Ecto neural progenitor cell (in vitro differentiated cells): Measurements from ENCODE around the gene HPDL.
A peak's percentile ranks its signal among the peaks of the same experiment; 100 is the strongest.

ENCODE experiments used
- DNase-seq: peaks from one replicate; pipeline ENCODE4 v3.0.0-alpha.2; 2018; ENCODE audit warnings: low spot score

HPDL gene

DNA sequence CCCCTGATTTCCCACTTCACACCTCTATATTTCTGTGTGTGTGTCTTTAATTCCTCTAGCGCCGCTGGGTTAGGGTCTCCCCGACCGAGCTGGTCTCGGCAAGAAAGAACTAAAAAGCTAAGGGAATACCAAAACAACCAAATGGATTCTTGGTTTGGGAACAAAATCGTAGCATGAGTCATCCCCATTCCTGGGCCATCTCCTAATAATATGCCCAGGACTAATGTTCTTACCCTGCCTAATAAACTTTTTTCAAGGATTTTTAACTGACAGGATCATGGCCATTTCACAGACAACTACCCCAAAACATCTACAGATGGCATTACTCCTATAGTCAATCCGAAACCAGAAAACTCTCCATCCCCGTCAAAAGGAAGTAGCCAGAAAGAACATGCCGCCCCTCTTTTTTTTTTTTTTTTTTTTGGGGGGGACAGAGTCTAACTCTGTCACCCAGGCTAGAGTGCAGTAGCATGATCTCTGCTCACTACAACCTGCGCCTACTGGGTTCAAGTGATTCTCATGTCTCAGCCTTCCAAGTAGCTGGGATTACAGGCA lies 4.1 kb upstream of the HPDL start:
- no peak for DNase-seq

DNA sequence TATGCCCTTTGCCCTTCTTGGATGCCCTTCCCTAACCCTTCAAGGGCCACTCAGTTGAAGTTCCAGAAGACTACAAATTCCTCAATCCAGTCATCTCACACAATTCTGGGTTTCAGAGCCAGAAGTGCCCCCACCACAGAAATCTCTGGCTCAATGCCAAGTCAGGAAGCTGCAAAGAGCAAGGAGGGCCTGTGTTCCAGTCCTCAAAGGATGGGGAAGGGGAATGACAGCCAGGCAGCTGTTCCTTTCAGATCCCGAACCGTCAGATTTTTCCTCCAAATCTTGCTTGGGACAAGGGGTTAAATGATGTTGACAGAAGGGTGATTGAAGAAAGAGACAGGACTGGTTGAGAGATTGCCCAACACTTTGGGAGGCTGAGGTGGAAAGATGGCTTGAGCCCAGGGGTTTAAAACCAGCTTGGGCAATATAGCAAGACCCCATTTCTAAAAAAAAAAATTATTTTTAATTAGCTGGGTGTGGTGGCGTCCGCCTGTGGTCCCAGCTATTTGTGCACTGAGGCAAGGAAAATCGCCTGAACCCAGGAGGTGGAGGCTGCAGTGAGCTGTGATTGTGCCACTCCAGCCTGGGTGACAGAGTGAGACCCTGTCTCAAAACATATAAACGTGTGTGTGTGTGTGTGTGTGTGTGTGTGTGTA lies 716 bp upstream of the HPDL start:
- no peak for DNase-seq

DNA sequence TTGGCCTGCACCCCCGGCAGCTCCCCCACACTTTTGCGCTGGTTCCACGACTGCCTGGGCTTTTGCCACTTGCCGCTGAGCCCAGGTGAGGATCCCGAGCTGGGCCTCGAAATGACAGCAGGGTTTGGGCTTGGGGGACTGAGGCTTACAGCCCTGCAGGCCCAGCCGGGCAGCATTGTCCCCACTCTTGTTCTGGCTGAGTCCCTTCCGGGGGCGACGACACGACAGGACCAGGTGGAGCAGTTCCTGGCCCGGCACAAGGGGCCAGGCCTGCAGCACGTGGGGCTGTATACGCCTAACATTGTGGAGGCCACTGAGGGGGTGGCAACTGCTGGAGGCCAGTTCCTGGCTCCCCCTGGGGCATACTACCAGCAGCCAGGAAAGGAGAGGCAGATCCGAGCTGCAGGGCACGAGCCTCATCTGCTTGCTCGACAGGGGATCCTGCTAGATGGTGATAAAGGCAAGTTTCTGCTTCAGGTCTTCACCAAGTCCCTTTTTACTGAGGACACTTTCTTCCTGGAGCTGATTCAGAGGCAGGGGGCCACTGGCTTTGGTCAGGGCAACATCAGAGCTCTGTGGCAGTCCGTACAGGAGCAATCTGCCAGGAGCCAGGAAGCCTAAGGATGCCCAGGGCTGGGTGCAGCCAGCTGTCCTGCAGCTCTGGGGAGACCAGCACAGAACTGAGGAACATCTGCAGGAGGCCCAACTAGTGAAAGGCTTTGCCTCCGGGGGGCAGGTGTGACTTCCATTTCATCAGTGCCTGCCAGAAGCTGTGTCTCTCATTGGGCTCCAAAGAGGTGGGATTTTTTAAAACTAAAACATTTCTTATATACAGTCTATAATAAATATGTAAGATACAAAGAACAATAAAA lies 1.2 kb downstream of the HPDL start:
- no peak for DNase-seq

DNA sequence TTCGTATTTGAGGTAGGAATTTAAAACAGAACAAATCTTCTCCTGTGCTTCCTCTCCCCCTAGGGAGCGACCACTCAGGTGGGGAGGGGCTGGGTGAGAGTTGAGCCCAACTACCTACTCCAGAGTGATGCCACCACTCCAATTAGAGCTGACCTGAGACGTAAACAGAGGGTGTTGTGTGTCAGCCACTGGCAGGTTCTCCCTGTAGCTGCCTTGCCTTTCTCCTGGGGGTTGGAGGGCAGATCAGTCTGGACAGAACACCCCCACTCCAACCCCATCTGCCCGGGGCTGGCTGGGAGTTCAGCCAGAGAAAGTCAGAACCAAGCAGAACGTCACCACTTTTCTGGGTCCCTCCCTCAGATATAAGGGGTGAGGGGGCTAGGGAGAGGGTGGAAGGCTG lies 2.0 kb downstream of the HPDL start:
- DNase-seq, result no peak

DNA sequence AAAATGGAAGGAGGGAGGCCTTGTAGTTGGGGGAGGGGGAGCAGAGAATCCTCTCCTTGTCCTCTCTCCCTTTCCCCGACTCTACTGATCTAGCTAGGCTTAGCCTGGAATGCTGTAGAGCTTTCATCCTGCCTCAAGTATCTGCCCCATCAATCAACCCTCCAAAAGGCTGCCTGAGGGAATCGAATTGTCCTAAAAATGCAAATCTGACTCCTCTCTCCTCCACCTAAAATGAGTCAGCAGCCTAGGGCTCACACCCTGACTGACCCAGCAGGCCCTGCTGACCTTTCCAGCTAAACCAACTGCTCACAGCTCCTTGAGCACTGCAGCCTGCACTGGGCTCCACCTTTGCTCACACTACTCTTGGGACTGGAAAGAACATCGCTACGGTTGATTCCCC lies 2.8 kb downstream of the HPDL start:
- DNase-seq, result peak; percentile 66

DNA sequence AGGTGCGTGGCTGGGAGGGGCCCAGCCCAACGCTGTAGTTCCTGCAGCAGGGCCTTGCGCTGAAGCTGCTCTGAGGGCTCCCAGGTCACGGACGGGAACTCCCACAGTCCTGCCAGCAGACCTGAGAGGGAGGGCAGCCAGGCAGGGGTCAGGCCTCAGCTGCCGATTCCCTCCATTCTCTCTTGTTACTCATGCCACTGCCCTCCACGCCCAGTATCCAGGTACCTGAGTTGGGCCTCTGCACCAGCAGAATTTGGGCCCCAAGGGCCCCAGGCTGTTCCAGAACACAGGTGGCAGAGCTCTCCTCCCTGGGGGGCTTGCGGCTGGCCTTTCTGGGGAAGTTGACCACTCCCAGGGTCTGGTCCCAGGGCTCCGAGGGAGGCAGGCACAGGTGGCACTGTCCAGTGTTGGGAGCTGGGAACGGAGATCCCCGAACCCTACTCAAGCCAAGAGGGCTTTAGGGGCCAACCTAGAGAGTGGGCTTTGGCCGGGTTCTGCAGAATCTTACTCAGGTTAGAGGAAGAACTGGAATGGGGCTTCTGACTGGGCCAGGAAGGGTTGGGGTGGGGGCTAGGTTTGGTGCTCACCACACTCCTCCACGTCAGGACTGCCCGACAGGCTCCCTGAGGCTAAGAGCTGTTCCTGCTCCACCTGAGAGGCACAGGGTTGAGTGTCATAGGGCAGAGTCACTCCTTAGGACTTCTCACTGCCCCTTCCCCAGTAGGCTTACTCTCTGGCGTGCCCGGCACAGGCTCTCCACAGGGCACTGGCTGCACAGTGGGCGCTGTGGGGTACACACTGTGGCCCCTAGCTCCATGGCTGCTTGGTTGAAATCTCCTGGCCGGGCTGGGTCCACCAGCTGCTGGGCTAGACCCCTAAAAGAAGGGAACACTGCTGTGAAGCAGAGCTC lies 5.0 kb downstream of the HPDL start:
- no peak for DNase-seq

DNA sequence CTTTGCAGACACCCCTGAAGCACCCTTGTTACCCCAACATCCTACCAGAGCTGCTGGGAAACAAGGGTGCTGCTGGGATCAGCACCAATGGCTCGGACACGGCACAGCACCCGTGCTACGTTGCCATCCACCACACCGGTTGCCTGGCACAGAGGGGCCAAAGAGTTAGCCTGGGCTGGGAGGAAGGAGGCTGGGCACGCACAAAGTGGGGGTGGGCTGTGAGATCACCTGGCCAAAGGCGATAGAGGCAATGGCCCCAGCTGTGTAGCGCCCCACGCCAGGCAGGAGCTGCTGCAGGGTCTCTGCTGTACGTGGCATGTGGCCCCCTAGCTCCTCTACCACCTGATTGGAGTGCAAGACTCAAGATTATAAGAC lies 5.6 kb downstream of the HPDL start:
- no peak for DNase-seq

DNA sequence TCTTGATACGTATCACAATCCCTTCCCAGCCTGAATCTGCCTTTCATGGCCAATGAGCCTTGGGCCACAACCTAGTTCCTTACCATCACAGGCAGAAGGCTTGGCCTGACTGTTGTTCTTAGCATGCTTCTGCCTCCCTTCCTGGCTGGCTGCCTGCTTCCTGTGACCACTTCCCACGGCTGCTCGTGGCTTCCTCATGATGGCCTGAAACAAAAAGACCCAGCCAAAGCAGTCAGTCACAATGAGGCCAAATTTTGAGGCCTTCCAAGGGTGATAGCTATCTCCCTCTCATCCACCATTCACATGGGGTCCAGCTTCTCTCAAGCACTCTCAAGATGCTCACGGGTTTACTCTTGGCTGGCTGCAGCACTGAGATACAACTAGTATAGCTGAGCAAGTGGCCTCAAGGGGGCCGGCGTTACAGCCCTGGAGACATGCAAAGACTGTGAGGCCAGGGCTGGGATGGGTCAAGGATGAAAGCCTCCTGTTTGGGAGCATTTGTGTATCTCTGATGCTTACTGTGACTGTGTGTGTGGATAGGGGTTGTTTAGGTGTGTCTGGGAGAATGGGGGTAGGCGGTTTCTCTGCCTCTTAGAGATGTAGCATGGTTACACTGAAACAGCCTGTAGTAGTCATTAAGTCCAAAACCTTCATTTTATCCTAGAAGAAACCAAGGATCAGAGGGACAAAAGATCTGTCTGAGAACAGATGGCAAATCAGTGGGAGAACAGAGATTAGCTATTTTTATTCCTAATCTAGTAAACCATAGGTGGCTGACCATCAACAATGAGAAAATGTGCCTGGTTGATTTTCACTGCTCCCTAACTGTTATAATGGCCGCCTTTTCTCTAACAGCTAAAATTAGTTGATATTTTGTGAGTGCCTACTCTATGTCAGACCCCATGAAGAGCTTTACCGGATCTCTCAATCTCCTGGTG lies 7.9 kb downstream of the HPDL start:
- DNase-seq, result no peak

DNA sequence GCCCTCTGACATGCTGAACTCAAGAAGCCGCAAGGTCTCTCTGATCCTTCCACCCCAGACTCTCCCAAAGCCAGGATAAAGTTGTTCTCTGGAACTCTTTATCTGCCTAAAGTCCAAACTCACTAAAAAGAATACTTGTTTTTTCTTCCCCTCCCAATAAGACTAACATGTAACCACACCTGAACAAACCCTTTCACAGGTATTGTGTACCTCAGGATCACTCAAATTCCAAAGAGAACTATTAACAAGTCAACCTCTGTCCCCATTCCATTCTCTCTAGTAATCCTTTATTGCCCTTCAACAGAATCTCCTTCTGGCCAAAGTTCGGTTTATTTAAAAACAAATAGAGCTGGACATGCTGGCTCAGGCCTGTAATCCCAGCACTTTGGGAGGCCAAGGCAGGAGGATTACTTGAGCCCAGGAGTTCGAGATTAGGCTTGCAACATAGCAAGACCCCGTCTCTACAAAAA lies 9.2 kb downstream of the HPDL start:
- DNase-seq, result no peak

DNA sequence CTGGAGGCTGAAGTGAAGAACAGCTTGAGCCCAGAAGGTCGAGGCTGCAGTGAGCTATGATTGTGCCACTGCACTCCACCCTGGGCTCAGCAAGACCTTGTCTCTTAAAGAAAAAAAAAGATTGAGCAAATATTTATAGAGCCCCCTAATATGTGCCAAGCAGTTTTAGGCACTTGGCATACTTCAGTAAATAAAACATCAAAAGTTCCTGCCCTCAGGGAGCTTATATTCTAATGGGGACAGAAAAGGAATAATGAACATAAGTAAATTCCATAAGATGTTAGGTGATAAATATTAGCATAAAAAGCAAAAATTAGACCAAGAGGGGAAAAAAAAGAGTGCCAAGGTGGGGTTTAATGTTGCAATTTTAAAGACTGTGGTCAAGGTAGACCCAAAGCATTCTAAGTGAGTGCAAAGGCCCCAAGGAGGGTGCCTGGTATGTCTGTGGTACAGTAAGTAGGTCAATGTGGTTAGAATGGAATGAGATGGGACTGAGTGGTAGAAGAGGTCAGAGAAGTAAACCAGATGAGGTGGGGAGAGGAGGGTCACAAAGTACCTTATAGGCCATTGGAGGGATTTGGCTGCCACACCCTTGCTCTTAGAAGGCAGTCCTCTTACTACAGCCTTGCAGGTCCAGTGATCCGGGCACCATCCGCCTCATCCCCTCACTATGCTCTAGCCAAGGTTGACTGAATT lies 11.1 kb downstream of the HPDL start:
- DNase-seq, result no peak

DNA sequence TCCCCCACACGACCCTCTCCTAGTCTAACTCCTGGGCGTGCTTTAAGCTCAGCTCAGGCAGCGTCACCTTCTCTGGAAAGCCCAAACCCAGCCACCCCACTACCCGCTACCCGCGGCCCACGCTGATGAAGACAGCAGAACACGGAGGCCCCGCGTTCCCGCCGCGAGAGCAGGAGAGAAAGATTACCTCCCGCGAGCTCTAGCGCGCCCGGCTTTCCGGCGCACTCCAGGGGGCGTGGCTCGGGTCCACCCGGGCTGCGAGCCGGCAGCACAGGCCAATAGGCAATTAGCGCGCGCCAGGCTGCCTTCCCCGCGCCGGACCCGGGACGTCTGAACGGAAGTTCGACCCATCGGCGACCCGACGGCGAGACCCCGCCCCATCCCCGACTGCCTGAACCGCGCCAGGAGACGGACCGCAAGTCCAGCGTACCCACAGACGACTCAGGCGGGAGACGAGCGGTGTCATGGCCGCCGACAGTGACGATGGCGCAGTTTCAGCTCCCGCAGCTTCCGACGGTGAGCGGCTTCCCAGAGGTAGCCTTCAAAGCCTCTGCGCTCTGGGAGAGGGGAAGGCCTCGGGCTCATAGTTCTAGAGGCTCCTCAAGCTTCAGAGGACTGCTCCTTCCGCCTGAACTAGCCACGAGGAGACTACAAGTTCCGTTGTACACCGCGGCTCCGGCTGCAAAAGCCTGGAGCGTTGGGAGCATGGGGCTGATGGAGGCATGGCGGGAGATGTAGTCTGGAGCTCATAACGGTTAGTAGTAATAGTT lies 13.3 kb downstream of the HPDL start, which contains the start of the genes MUTYH and TOE1:
Gene MUTYH, minus strand, starts transcription at position 652 of the 770 bp plus-strand sequence. CDS start 5,935 bp downstream, outside the sequence.
Gene TOE1, plus strand, starts transcription at position 382 of the 770 bp plus-strand sequence. Its CDS starts 83 bp downstream, at position 465.
- DNase-seq, result peak; percentile 97

DNA sequence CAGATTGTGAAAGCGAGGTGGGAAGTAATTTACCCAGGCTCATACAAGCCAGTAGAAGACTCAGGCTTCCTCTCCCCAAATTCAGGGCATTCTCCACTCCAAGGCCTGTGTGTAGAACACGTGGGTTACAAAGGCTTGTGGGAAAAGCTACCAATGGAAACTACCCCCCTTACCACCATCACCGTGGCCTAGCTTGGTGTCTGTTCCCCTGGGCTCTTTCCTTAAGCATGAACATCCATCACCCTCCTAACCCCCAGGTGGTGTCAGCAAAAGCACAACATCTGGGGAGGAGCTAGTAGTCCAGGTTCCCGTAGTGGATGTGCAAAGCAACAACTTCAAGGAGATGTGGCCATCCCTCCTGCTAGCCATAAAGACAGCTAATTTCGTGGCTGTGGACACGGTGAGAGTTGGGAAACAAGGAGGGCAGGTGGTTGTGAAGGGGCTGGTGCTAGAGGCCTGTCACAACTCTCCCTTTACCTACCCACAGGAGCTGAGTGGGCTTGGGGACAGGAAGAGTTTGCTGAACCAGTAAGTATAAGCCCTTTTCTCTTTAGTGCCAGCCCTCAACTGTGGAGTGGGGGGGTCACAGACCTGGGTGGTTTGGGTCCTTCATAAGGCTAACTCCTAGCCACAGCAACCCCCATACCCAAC lies 14.2 kb downstream of the HPDL start:
- DNase-seq, result no peak

DNA sequence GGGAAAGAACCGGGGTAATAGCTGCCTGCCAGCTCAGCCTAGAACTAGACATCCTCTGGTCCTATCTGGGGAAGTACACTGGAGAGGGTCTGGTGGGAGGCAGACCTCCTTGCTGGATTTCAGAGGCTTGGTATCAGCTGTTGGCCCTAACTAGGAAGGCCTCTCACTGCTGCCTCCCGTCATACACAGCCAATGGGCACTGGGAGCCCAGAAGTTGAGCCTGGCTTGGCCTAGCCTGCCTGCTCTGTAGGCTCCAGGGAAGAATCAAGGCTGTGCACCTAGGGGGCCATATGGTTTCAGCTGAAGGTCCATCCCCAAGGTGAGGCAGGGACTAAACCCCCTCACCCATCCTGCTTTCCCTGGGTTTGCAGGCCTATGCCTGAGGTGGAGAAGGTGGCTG lies 17.8 kb downstream of the HPDL start:
- no peak for DNase-seq

DNA sequence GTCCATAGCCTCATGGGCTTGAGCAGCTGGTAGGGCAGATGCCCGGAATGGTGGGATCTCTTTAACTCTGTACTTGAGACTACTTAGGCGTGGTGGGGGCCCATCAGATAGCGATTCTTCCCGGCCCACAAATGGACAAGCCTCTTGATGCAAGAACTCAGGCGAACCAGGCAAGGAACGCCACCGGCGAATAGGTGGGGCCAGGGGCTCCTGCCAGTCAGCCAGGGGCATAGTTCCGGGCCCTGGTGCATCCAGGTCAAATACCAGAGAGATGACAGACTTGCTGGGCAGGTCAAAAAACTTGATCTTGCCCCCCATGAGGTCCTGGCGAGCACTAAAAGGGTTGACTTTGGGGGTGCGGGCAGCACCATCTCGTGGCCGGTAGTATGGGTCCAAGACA lies 18.3 kb downstream of the HPDL start:
- DNase-seq, result no peak

DNA sequence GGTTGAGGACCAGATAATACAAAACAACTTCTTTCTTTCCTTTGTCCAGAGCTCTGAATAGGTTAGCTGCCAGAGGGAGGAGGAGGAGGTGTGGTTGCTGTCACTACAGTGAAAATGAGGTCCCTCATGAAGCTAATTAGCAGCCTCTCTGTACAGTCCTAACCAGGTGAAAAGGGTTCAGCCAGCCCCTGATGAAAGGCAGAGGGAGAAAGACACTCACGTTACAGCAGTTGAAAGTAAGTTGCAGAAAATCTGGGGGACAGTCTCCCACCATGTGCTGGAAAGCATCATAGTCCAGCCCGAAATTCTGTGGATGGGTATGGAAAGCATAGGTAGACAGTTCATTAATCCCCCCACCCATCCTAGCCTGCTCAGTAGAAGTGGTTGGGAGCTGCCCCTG lies 19.8 kb downstream of the HPDL start:
- no peak for DNase-seq

DNA sequence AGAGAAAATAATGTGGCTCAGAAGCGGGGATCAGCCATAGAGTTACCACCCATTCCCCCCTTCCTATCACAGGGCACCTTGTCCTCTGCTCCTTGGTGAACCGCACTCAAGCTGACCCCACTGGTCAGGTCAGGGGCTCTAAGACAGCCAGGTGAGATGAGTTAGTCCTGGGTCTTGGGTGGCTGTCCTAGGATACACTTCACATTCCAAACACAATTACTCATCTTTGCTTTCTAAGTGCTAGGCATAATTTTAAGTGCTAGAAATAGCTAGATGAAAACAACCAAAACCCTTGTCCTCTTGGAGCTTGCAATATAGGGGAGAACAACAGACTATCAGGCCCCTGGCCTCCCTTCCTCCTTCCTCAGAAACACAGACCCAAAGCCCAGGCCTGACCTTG lies 21.3 kb downstream of the HPDL start:
- no peak for DNase-seq

DNA sequence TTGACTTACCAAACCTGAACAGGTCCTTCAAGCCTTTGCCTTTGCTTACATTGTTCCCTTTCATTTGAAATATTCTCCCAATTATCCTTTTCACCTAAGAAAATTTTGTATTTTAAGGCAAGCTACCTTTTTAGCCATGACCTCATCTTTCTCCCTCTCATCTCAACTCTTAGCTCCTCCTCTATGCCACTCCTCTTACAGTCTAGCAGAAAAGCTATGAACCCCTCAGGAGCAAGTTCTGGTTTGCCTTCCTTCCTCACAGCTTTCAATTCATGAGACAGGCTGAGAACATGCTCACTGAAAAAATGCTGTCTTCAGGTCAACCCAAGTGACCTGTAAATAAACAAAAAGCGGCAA lies 21.9 kb downstream of the HPDL start:
- DNase-seq, result no peak

DNA sequence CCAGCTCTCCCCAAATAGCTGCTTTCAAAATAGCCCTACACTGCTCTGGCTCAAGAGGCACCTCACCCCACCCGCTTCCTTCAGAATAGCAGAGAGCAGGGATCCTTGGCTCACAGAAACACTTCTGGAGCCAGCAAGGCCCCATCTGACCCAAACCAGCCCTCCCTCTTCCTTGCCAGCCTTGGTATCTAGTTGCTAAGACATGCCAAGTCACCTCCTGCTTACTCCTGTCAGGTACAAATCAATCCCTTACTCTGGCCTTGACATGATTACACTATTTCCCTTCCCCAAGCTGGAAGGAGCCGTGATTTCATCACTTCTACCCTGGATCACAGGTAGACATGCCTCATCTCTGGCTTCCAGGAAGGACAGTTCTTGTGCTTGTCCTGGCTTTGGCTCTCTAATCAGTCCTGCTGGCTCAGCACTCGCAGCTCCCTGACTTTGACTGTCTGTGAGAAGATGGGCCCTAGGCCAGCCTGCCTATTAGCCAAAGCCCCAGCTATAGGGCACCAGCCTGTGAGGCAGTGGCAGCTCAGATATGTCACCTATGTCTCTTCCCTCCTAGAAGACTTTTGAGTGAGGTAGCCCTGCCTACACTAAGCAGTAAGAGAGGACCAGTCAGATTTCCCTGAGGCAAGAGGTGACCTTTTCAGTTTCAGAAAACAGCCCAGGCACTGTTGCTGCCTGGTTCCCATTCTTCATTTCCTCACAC lies 22.4 kb downstream of the HPDL start:
- no peak for DNase-seq
